NCI-H128 (cell line): ENCODE data around the gene MAPK13.
"Not testable (repeated sequence)": the region's sequence is repeated elsewhere in the genome, so short reads cannot be mapped to it uniquely, and the experiment has no call there.

Source experiments
- DNase-seq: peaks from one replicate; lab custom pipeline; 2025; ENCODE audit not compliant: unreplicated experiment; lab: John Stamatoyannopoulos, UW

Gene MAPK13

DNA sequence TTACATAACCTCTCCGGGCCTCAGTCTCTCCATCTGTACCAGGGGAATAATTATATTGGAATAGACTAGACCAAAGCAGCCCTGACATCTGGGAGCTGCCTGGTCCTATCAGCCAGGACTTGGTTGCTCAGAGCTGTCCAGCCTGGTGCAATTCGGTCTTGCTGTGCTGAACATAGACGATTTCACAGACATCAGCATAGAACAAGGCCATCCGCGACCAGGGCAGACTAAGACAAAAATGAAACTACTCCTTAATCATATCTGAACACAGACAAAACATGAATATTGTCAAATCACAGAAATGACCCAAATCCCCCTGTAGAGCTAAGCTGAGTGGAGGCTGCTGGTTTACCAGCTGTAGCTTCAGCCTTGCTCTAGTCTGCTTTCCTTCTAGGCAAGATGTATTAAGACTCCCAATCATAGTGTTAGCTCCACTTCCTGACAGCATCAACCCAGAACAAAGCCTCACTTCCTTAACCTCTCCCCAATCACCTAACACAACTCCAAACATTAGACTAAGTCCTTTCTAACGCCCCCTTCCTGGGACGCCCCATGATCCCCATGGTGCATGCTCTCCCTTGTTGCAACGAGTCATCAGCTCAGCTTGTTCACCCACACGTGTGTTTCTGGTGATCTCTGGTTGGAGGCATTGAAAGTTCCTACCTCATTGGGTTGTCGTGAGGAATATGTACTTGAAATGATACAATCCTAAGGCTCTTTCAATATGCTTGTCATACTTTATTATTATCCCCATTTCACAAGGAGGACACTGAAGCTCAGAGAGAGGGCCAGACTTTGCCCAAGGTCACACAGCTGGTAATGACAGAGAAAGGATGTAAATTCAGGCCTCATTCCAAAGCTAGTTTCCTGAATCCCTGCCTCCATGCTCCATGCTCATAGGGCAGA is 3.5 kb upstream of the MAPK13 start:
- DNase-seq, result no peak

DNA sequence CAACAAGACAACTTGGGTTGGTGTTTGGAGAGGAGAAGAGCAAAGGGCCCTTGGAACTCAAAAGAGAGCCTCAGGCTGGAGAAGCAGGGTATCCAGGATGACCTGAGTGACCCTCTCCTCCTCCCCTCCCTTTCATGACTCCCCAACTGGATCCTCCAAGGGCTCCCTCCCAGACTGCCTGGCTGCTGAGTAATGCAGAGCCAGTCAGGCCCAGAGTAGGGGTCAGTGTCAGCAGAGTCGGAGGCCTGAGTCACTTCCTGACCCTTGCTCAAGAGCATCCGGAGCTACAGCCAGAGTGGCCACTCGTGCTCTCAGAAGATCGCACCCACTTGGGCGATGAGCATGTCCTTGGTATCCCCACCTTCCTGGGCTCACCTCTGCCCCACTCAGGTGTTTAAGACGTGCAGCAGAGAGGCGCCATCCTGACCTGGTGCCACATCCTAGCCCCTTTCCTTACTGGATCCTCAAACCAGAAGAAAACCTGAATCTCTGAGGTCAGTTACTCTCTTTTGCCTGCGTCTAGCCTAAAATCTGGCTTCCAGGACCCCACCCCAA is 2.8 kb upstream of the MAPK13 start:
- no peak for DNase-seq

DNA sequence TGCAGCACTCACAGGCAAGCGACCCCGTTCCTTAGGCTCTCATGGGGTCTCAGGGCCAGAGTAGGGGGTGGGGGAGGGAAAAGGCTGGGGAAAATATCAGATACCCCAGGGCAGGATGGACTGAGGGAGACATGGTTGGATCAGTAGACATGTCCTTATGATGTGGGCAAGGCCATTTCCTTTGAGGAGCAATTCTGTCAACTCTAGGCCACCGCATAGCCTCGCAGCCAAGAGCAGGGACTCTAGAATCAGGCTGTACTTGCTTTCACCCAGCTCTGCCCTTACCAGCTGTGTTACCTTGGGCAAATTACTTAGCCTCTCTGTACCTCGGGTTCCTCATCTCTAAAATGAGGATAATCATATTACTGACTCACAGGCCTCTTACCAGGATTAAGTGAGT is 2.2 kb upstream of the MAPK13 start:
- no peak for DNase-seq

DNA sequence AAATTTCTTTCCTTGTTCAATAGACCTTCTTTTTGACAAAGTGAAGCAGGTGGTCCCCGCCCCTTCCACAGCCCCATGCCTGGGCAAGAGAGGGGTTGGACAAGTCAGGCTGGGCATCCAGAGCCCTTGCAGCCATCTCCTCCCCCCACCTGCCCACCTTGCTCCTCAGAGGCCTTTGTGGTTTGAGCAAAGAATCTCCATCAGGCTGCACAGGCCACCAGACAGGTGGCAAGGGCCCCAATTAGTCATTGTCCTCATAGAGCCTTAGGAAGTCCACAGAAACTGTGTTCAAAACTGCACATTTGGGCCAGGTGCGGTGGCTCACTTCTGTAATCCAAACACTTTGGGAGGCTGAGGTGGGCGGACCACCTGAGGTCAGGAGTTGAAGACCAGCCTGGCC is 1.5 kb upstream of the MAPK13 start:
- DNase-seq, result no peak

DNA sequence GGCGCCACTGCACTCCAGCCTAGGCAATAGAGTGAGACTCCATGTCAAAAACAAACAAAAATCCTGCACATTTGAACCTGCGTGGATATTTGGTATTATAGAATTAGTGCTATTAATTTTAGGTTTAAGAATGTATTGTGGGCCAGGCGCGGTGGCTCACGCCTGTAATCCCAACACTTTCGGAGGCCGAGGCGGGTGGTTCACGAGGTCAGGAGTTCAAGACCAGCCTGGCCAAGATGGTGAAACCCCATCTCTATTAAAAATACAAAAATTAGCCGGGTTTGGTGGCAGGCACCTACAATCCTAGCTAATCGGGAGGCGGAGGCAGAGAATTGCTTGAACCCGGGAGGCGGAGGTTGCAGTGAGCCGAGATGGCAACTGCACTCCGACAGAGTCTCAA is 979 bp upstream of the MAPK13 start:
- DNase-seq, result not testable (repeated sequence)

DNA sequence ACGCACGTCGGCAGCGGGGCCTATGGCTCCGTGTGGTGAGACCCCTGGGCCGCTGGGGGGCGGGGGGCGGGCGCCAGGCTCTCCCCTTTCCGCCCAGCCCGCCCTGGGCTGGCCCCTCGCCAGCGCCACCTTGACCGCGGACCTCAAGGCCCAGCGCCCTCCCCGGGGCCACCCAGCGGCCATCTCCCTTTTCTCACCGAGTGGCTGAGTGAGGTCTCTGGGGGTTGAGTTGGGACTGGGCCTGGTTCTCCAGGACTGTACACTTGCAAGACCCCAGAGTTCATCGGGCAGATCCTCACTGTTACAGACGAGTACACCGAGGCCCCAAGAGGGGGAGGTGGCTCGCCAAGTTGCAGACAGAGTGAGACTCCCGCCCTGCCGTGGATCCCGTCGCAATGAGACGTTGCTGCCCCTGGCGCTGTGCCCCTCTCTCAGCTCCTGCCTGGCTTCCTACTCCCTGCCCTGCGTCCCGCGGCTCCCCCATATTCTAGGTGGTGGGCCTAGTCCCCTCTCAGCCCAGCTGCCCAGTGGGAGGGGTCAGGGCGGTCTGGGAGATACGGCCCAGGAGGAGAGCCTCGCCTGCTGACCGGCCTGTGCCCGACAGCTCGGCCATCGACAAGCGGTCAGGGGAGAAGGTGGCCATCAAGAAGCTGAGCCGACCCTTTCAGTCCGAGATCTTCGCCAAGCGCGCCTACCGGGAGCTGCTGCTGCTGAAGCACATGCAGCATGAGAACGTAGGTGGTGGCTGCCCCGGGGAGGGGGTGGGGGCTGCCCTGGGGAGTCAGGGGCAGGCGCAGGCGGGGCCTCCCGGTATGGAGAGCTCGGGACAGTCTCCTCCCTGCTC is 576 bp downstream of the MAPK13 start:
- no peak for DNase-seq

DNA sequence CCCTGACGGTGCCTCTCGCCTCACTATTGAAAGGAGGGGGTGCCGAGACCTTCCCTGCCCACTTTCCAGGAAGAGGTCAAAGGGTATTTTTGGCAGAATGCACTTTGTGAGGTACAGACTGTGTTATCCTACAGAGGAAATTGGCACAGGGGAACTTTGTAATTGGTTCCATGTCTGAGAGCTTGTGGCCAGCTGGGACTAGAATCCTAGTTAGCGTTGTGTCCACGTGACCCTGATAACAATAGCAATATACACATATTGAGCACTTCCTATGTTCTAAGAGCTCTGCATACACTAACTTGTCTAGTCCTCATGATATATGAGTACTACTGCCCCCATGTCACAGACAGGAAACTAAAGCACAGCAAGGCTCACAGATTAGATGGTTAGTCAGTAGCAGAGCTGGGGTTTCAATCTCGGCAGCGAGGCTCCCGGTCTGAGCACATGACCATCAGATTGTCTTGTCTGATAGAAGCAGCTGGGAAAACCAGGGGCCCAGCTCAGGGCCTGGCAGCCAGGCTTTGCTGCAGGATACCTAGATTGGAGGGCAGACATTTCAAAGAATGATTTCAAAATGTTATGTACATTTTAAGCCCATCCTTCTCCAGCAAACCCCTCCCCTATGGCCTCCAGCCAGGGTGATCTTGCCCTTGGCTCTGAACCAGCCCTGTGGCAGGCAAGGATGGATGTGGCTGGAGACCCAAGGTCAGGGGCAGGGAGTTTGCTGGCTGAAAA is 1.4 kb downstream of the MAPK13 start:
- no peak for DNase-seq

DNA sequence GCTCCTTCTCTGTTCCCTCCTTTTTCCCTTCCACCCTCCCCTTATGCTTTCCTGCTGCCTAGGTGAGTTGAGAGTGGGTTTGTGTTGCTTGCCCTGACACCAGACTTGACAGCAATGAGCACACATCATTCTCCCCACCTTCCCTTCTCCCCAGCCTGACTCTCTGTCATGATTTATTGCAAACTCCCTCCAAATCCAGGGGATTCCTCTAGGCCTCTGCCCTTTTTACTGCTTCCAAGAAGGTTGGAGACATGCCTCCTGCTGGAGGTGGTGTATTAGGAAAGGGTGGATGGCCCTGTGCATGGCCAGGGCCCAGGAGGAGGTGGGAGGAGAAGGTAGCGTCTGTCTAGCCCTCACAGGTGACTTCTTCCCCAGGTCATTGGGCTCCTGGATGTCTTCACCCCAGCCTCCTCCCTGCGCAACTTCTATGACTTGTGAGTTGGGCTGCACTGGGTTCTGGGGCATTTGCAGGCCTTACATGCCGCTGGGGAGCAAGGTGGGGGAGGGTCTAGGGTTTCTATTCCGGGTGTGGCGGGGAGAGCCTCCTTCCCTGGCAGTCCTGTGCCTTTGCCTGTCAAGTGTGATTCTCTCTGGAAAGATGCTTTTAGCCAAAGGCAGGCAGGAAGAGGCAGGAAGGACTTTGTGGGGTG is 2.1 kb downstream of the MAPK13 start:
- no peak for DNase-seq

DNA sequence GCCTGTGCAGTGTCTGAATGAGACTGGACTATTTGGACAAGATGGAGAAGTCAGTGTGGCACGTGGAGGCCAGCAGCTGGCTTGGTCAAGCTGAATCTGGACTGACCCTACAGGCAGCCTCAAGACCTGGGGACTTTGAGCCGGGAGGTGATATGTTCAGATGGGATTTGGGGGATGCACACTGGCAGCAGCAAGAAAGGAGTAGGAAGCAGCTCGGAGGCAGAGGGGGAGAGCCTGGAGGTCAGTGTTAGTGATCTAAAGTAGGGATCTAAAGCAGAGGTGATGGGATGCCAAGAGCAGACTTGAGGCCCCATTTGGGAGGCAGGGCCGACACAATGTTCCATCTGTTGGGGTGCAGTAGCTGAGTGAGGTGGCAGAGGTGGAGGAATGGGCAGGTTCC is 2.8 kb downstream of the MAPK13 start:
- no peak for DNase-seq

DNA sequence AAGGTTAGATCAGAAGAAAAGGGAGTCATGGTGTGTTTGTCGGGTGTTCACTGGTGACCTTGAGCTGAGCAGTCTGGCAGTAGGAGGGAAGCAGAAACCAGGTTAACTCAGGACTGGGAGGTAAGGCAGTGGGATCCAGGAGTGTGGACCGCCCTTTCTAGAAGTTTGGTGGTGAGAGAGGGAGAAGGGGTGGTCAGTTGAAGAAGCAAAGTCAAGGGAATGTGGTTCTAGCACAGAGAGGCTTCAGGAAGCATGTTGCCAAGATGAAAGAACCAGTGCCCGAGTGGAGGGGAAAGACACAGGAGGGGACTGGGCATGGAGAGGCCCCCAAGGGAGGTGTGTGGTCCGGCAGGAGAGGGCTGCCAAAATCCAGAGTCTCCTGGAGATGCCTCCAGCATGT is 3.6 kb downstream of the MAPK13 start:
- DNase-seq, result no peak

DNA sequence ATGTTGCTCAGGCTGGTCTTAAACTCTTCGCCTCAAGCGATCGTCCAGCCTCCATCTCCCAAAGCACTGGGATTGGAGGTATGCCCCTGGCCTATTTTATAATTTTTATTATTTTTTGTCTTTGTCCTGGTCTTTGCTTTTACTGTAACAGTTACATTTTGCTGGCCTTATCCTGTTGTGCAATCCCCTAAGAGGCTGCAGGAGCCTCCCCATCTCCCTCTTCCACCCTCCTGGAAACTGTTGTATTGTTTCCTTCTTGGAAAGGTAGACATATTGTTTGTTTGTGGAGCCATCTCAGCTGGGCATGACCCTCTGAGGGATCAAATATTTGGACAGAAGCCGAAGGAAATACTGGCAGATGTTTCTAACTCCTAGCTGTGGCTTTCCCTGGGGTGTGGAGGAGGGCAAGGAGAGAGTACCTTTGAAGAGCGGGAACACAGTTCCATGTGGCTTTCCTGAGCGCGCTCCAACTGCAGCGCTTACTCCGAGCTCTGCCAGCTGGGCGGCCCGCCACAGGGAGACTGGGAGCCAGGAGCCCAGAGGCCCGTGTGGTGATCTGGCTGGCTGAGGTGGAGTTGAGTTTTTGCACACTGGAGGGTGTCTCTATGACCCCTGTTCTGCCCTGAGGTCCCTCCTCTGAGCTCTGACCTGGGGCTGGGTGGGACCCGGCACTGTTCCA is 4.9 kb downstream of the MAPK13 start:
- no peak for DNase-seq

DNA sequence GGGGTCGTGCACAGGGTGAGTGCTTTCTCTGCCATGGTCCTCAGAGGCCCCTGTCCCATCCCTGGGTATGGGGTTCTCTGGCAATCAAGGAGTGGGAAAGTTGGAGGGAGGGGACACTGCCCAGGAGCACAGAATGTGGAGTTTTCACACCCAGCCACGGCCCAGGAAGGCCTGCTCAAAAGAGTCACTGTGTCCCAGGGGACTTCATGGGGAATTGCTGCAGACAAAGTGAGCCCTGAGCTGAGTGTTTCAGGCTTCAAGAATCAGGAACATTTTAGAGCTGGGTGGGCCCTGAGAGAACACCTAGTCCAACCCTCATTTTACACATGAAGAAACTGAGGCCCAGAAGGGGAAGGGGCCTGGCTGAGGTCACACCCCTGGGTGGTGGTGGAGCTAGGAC is 5.7 kb downstream of the MAPK13 start:
- DNase-seq, result no peak

DNA sequence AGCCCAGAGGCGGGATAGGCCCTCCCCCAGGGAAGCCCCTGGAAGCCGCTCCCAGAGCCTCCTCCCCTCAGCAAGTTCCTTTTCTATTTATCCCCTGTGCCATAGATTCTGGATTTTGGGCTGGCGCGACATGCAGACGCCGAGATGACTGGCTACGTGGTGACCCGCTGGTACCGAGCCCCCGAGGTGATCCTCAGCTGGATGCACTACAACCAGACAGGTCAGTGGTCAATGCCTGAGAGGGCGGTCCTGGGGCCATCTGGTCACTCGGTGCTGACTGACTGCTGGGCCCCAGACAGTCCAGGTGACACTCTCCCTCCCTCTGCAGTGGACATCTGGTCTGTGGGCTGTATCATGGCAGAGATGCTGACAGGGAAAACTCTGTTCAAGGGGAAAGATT is 6.2 kb downstream of the MAPK13 start:
- no peak for DNase-seq

DNA sequence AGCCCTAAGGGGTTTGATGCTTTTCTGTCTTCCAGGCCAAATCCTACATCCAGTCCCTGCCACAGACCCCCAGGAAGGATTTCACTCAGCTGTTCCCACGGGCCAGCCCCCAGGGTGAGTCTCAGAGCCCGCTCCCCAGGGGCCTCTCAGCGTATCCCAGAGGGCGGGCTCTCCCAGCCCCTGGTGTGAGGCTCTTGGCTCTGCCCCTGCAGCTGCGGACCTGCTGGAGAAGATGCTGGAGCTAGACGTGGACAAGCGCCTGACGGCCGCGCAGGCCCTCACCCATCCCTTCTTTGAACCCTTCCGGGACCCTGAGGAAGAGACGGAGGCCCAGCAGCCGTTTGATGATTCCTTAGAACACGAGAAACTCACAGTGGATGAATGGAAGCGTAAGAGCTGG is 8.4 kb downstream of the MAPK13 start:
- DNase-seq, result no peak

DNA sequence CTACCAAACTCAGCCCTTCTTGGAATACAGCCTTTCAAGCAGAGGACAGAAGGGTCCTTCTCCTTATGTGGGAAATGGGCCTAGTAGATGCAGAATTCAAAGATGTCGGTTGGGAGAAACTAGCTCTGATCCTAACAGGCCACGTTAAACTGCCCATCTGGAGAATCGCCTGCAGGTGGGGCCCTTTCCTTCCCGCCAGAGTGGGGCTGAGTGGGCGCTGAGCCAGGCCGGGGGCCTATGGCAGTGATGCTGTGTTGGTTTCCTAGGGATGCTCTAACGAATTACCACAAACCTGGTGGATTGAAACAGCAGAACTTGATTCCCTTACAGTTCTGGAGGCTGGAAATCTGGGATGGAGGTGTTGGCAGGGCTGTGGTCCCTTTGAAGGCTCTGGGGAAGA is 9.1 kb downstream of the MAPK13 start:
- DNase-seq, result no peak

DNA sequence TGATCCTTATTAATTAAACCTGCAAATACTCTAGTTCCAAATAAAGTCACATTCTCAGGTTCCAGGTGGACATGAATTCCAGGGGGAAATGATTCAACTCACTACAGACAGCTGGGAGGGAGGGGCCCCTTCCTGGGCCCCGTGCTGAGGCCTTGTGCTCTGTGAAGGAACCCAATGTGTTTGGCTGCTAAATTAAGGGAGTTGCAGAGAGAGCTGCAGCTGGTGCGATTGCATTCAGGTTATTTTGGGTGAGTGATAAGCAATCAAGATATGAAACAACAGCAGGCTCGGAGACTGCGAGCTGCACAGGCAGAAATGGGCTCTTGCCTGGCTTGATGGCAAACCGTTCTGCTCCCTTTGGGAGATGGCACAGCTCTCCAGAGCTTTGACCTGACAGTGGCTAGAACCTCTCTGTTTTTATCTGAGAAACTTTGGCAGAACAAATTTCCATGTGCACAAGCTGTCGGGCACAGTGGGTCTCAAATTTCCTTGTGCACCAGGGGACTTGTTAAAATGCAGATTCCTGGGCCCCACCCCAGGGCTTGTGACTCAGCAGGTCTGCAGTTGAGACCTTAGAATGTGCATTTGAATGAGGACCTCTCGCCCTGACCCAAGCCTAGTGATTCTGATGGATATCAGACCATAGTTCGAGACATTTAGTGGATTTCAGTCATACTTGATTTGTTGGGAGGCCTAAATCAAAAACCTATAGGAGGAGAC is 9.8 kb downstream of the MAPK13 start:
- no peak for DNase-seq

DNA sequence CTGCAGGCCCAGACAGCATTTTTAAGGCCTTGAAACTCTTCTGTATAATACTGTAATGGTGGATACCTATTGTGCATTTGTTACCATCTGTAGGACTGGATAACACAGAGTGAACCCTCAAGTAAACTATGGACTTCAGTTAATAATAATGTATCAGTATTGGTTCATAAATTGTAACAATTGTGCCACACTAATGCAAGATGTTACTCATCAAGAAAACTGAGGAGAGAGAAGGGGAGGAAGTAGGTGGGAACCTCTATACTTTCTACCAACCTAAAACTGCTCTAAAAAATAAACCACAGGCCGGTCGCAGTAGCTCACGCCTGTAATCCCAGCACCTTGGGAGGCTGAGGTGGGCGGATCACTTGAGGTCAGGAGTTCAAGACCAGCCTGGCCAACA is 10.8 kb downstream of the MAPK13 start:
- DNase-seq, result no peak

DNA sequence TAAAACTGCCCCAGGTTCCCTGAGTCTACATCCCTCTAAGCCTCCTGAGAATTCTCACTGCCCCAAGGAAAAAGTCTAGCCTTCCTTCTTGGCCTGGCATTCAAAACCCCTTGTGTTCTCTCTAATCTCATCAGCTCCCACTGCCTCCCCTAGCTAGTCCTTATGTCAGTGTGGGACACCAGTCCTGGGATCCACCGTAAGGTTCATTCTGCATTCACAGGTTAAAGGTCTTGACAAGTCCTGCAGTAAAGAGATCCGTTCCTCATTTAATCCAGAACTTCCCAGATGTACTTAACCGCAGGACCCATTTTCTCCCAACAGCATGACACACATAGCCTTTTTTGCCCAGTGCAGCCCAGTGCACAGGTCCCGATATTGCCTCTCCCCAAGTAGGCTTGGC is 11.6 kb downstream of the MAPK13 start:
- DNase-seq, result no peak

DNA sequence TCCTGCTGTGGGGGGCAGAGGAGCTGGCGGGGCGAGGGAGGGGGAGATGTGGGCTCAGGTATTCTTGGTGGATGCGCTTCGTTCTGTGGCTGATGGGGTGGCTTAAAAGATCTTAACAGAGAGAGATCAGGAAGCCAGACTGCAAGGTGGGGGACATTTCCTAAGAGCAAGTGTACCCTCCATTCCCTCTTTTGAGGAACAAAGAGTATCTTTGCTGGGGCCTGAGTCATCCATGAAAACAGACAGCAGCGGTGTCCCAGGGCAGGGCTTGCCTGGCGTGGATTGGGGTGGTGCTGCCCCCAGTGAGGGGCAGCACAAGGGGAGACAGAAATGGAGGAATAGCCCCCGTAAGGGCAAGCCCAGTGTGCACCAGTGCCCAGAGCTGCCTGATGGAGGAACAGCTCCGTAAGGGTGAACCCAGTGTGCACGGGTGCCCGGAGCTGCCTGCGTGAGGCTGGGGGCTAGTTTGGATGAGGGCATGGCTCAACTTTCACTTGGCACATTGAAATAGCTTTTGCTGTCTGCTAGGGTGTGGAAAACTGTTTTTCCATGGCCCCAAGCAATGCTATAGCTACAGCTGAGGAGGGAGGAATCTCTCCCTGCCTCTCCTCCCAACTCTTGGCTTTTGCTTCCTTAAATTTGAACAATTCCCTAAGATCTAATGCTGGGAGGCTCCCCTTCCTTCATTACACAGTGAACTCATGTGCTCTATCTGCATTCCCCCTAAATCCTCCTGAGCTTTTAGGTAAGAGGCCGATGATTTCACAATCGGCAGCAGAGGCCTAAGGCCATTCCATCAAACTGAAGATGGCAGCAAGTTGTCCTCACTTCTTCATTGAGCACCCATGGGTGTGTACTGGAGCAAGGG is 12.9 kb downstream of the MAPK13 start:
- no peak for DNase-seq
